ENCODE measurements around the gene ARHGAP24.

Gene ARHGAP24

GRCh38 chr4:86026720-86027119 lies 551.8 kb downstream of the ARHGAP24 start:
- DNase-seq (ENCODE audit: low read depth), result no peak

DNA sequence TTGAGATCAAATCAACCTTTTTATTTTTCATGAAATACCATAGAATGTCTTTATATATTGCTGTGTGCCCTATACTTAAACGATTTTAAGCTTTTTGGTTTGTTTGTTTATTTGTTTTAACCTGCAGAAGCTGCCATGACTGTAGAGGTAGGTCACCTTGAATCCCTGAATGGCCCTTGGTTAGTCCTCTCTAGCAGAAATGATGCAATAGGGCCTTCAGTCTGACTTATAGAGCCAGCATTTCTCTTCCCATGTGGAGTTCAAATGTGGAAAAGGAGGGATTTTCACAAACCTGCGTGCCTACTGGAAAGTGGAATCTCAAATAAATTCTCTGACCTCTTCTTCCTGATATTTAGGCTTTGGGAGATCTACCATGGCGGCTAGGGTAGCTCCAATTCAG lies 557.0 kb downstream of the ARHGAP24 start:
- no peak for DNase-seq (ENCODE audit: low read depth)

- no peak for DNase-seq (ENCODE audit: low read depth)
Measured at GRCh38 chr4:86032476-86033022, 557.6 kb downstream of the ARHGAP24 start.

- no peak for DNase-seq (ENCODE audit: low read depth)
Measured at GRCh38 chr4:86033171-86033570, 558.2 kb downstream of the ARHGAP24 start.

DNA sequence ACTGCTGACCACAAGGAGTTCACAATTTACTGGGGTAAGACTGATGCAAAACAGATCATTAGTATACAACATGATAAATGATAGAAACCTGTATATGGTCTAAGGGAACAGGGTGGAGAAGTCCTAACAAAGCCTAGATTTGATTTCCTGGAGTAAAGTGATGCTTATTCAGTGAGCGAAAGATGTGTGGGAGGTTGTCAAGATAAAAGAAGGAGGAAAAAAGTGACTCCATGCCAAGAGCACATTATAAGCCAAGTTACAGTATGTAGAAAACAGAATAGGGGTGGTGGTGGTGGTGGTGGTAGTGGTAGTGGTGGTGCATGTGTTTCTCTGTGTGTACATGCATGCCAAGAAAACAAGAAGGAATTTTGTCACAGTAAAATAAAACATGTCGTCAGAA lies 559.7 kb downstream of the ARHGAP24 start:
- DNase-seq (ENCODE audit: low read depth), result no peak

DNA sequence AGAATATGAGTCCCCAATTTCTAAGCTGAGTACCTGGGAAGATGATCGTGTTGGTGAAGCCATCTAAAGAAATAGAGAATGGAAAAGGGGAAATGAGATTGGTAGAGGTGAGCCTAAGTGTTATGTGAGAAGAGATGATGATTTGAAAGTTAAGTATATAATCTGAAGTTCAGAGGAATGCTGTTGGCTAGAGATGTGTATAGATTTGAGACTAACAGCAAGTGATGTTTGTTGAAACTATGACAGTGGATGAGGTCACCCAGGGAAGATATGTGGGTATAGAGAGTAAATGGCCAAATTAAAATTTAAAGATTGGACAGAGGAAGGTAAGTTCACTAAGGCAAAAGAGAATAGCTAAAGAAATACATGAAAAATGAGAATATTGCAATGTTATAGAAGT lies 560.7 kb downstream of the ARHGAP24 start:
- DNase-seq (ENCODE audit: low read depth), result no peak

- DNase-seq (ENCODE audit: low read depth), result no peak
Measured at GRCh38 chr4:86036736-86037135, 561.8 kb downstream of the ARHGAP24 start.

DNA sequence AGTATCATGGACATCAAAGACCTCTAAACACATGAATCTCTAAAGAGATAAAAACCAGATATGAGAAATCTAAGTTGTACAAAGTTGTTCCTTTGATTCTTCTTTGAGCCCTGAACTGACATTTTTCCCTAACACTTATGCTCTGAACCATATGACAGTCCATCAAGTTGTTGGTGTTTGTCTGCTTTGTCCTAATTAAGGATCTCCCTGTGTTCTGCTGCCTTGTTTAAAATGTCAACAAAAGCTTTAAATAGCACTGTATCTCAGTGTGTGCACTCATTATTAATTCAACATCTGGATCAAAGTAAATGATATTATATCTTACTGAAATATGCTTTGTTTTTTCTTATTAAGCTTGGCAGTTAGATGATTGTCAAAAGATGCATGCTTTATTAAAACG lies 563.1 kb downstream of the ARHGAP24 start:
- no peak for DNase-seq (ENCODE audit: low read depth)

GRCh38 chr4:86043755-86044592 lies 569.0 kb downstream of the ARHGAP24 start:
- no peak for DNase-seq (ENCODE audit: low read depth)

GRCh38 chr4:86044593-86044985 lies 569.6 kb downstream of the ARHGAP24 start:
- DNase-seq (ENCODE audit: low read depth), result no peak

- DNase-seq (ENCODE audit: low read depth), result no peak
Measured at GRCh38 chr4:86048426-86048825, 573.5 kb downstream of the ARHGAP24 start.

DNA sequence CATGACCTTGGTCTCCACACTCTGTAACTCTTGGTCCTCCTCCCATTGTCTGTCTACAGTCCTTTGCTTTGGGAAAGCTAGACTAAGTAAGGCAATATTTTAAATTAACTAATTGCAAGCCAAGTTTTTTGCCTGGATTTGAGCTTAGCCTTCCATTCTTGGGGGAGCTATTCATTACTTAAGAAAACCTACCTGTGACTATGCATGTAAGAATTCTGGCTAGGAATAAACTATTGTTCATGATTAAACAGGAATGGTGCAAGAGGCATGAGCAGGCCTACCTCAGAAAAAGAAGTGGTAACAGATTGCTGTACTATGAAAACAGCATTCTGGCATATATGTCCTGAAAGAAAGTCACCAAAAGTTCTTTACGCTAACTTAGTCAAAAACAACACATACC lies 575.5 kb downstream of the ARHGAP24 start:
- no peak for DNase-seq (ENCODE audit: low read depth)

Measured in activated T-helper 9 cell treated with anti-CD3 and anti-CD28 coated beads, Interleukin-2, amount 50 U/mL, for 16 hours (primary cell).